ENCODE data around the gene ADORA2A.

ADORA2A gene

GRCh38 chr22:24400726-24401596, 26.4 kb upstream of the ADORA2A start:
- DNase-seq, result no peak
- Histone ChIP-seq H3K4me1 (peaks cover 40% of the 10 kb centered on the region), H3K9me3 (no peaks in the 10 kb centered on the region), H3K27me3 (no peaks in the 10 kb centered on the region), H3K4me3 (ENCODE audit: low read depth, low read length) (no peak overlapping the region), H3K36me3 (peaks cover 38% of the 10 kb centered on the region)
- TF ChIP-seq, protein P1, sequence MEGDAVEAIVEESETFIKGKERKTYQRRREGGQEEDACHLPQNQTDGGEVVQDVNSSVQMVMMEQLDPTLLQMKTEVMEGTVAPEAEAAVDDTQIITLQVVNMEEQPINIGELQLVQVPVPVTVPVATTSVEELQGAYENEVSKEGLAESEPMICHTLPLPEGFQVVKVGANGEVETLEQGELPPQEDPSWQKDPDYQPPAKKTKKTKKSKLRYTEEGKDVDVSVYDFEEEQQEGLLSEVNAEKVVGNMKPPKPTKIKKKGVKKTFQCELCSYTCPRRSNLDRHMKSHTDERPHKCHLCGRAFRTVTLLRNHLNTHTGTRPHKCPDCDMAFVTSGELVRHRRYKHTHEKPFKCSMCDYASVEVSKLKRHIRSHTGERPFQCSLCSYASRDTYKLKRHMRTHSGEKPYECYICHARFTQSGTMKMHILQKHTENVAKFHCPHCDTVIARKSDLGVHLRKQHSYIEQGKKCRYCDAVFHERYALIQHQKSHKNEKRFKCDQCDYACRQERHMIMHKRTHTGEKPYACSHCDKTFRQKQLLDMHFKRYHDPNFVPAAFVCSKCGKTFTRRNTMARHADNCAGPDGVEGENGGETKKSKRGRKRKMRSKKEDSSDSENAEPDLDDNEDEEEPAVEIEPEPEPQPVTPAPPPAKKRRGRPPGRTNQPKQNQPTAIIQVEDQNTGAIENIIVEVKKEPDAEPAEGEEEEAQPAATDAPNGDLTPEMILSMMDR (IDR thresholded peaks at IDR 0.05; ENCODE audit: low read depth, low read length), result no peak

DNA sequence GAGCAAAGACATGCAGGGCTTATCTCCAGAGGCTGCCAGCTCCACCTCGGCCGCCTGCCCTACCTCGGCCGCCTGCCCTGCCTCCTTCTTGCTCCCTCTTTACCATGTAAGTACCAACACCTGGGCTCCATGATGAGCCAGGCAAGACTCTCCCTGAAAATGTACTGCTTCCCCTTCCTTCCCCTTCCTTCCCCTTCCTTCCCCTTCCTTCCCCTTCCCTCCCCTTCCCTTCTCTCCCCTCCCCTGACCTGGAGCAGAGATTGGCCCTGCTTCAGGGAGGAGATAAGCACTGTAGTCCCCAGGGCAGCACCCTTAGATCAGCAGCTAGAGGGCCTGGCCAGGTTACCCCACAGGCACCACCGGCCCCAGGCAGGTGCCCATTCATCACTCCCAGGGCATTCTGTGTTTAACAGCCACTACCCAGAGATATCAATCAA, 25.4 kb upstream of the ADORA2A start:
- no peak overlapping the region for H3K4me3 ChIP-seq (ENCODE audit: low read depth, low read length)
- TF ChIP-seq, protein P1 (IDR thresholded peaks at IDR 0.05; ENCODE audit: low read depth, low read length), result no peak
- no peaks in the 10 kb centered on the region for H3K27me3 ChIP-seq
- H3K4me1 ChIP-seq, result peaks cover 43% of the 10 kb centered on the region
- H3K9me3 ChIP-seq, result no peaks in the 10 kb centered on the region
- peak; percentile 61 for DNase-seq
- peaks cover 28% of the 10 kb centered on the region for H3K36me3 ChIP-seq

GRCh38 chr22:24402460-24403192, 24.8 kb upstream of the ADORA2A start:
- Histone ChIP-seq H3K9me3 (no peaks in the 10 kb centered on the region), H3K36me3 (peaks cover 25% of the 10 kb centered on the region)

DNA sequence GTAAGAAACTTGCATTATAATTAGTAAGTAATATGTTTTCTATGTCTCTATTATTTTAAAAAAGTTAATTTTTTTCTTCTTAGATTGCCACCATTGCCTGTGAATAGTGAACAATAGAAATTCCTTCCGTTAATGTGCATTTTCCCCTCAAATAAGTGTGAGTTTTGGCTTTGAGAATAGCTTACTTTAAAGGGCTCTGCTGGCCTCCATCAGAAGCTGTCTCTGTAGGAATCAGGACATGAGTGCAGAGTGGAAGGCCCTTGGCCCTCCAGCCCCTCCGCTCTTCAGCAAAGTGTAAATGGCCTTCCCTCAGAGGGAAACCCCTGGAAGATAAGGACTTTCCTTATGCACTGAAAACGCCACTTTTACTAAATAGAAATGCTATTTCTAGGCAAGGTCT, 24.1 kb upstream of the ADORA2A start:
- no peak for DNase-seq
- TF ChIP-seq, protein P1 (IDR thresholded peaks at IDR 0.05; ENCODE audit: low read depth, low read length), result no peak
- Histone ChIP-seq H3K9me3 (no peaks in the 10 kb centered on the region), H3K4me3 (ENCODE audit: low read depth, low read length) (no peak overlapping the region), H3K36me3 (peaks cover 18% of the 10 kb centered on the region), H3K27me3 (no peaks in the 10 kb centered on the region), H3K4me1 (peaks cover 57% of the 10 kb centered on the region)

More at GRCh38 chr22:24402460-24403192, 24.8 kb upstream of the ADORA2A start:
- DNase-seq, result peak; percentile 87
- Histone ChIP-seq H3K4me1 (peaks cover 50% of the 10 kb centered on the region), H3K27me3 (no peaks in the 10 kb centered on the region), H3K4me3 (ENCODE audit: low read depth, low read length) (no peak overlapping the region)
- TF ChIP-seq, protein P1 (IDR thresholded peaks at IDR 0.05; ENCODE audit: low read depth, low read length), result no peak

GRCh38 chr22:24404561-24405275, 22.7 kb upstream of the ADORA2A start:
- no peaks in the 10 kb centered on the region for H3K27me3 ChIP-seq
- TF ChIP-seq, protein P1 (IDR thresholded peaks at IDR 0.05; ENCODE audit: low read depth, low read length), result no peak
- DNase-seq, result no peak
- no peak overlapping the region for H3K4me3 ChIP-seq (ENCODE audit: low read depth, low read length)
- peaks cover 67% of the 10 kb centered on the region for H3K4me1 ChIP-seq
- H3K9me3 ChIP-seq, result no peaks in the 10 kb centered on the region
- H3K36me3 ChIP-seq, result peaks cover 15% of the 10 kb centered on the region

Measured in BE2C (cell line).